HG02970 (cell line): ENCODE measurements around the gene EIF4G1.
A peak's percentile ranks its signal among the peaks of the same experiment; 100 is the strongest.
"Not testable (repeated sequence)": the region's sequence is repeated elsewhere in the genome, so short reads cannot be mapped to it uniquely, and the experiment has no call there.

Experiments used
- ATAC-seq: cut with Tn5 transposase; IDR thresholded peaks from one replicate; pipeline ENCODE4 v1.9.1; 2021; ENCODE audit warnings: mild to moderate bottlenecking, moderate library complexity, moderate number of reproducible peaks; ENCODE audit not compliant: unreplicated experiment, low FRiP score

The EIF4G1 gene, protein sequence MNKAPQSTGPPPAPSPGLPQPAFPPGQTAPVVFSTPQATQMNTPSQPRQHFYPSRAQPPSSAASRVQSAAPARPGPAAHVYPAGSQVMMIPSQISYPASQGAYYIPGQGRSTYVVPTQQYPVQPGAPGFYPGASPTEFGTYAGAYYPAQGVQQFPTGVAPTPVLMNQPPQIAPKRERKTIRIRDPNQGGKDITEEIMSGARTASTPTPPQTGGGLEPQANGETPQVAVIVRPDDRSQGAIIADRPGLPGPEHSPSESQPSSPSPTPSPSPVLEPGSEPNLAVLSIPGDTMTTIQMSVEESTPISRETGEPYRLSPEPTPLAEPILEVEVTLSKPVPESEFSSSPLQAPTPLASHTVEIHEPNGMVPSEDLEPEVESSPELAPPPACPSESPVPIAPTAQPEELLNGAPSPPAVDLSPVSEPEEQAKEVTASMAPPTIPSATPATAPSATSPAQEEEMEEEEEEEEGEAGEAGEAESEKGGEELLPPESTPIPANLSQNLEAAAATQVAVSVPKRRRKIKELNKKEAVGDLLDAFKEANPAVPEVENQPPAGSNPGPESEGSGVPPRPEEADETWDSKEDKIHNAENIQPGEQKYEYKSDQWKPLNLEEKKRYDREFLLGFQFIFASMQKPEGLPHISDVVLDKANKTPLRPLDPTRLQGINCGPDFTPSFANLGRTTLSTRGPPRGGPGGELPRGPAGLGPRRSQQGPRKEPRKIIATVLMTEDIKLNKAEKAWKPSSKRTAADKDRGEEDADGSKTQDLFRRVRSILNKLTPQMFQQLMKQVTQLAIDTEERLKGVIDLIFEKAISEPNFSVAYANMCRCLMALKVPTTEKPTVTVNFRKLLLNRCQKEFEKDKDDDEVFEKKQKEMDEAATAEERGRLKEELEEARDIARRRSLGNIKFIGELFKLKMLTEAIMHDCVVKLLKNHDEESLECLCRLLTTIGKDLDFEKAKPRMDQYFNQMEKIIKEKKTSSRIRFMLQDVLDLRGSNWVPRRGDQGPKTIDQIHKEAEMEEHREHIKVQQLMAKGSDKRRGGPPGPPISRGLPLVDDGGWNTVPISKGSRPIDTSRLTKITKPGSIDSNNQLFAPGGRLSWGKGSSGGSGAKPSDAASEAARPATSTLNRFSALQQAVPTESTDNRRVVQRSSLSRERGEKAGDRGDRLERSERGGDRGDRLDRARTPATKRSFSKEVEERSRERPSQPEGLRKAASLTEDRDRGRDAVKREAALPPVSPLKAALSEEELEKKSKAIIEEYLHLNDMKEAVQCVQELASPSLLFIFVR (N-terminal part only)

DNA sequence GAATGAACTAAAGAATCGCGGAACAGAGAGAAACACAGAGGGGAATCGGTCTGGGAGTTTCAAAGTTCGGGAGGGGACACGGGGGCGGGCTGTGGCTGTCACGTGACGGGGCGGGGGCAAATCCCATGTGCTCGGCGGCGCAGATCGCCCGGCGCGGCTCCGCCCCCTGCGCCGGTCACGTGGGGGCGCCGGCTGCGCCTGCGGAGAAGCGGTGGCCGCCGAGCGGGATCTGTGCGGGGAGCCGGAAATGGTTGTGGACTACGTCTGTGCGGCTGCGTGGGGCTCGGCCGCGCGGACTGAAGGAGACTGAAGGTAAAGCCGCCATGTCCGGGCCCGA lies at the start of gene EIF4G1:
EIF4G1 (plus strand) TSS at position 244 of the 337 bp plus-strand sequence. CDS start 1,191 bp downstream, outside the sequence.
- ATAC-seq, result peak; percentile 82

DNA sequence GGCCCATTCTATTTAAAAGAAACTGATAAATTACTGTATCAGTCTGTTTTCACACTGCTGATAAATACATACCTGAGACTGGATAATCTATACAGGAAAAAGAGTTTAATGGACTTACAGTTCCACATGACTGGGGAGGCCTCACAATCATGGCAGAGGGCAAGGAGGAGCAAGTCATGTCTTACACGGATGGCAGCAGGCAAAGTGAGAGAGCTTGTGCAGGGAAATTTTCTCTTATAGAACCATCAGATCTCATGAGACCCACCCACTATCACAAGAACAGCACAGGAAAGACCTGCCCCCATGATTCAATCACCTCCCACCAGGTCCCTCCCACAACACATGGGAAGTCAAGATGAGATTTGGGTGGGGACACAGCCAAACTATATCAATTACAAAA lies 47.2 kb upstream of the EIF4G1 start:
- not testable (repeated sequence) for ATAC-seq

DNA sequence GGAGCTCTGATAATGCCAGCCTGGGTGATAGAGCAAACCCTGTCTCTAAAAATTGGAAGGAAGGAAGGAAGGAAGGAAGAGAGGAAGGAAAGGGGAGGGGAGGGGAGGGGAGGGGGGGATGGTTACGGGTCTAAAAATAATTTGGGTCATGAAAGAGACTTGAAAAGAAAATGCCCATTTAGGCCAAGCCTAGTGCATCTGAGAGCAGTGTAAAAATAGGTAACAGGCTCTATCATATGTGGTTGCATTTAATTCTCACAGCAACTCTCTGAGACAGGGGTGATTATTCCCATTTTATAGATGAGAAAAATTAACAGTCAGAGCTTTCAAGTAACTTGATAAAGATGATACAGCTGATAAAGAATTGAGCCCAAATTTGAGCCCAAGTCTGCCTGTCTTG lies 42.1 kb upstream of the EIF4G1 start:
- no peak for ATAC-seq

DNA sequence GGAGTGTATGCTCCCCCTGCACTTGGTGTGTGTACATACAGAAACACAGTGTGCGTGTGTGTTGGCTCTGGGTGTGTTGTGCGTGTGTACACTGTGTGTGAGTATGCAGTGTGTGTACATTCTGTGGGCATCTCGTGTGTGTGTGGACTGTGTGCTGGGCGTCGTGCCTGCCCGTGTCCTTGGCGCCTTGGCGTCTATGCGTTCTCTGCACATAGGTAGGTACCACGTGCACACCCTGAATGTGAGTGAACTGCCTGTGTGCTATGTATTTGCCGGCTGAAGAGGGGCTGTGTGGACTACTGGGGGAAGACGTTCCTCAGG lies 39.1 kb upstream of the EIF4G1 start:
- ATAC-seq, result no peak

DNA sequence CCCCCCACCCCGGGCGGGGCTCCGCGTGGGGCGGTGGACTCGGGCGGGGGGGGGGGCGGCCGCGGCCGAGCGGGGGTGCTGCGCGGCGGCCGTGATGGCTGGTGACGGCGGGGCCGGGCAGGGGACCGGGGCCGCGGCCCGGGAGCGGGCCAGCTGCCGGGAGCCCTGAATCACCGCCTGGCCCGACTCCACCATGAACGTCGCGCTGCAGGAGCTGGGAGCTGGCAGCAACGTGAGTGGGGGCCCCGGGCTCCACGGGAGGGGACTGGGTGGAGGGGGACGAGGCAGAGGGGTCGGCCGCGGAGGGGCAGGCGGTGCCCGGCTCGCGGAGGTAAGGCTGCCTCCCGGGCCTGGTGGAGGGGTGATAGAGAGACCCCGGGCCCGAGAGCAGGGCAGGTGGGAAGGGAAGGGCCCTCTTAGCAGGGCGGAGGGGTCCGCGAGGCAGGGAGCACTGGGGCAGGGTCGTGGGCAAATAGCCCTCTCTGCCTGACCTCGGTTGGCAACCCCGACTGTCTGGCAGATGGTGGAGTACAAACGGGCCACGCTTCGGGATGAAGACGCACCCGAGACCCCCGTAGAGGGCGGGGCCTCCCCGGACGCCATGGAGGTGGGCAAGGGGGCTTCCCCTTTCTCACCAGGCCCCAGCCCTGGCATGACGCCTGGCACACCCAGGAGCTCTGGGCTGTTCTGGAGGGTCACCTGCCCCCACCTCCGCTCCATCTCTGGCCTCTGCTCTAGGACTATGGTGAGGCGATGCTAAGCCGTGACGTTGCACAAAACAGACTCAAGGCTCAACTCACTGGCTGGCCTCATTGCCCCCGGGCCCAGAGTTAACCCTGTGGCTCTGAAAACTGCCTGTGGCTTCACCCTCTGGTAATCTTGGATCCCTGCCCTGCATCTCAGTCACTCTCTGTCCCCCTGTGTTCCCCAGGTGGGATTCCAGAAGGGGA lies 38.2 kb upstream of the EIF4G1 start, which contains the start of gene ECE2:
ECE2 (plus strand) TSS at position 62 of the 950 bp plus-strand sequence; CDS start at position 194, 132 bp downstream.
- no peak for ATAC-seq

DNA sequence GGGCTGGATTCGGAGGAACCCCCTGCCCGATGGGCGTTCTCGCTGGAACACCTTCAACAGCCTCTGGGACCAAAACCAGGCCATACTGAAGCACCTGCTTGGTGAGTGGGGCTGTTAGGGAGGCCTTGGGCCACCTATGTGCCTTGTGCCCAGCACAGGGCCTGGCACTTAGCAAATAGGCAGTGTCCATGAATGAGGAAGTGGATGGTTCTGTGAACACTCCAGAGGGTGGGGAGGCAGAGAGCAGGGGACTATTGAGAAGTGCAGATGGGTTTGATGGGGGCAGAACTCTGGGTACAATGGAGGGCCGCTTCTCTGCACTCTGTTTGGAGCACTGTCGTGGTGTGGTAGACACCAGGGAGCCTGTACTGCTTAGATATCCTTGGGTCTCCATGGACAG lies 37.0 kb upstream of the EIF4G1 start:
- ATAC-seq, result no peak

DNA sequence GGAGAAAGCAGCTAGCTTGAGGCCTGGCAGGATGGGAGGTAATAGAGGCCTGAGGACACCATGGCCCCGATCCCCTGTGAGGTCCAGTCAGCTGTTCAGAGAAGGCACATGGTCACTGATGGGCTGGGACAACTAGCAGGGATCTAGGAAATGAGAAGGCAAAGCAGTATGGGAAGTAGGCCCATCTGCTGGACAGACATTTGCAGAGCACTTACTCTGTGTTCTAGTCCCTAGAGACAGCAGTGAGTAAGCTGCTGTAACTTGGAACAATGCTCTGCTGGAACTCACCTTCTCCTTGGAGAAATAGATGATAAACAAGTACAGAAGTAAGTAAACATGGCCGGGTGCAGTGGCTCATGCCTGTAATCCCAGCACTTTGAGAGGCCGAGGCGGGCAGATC lies 31.5 kb upstream of the EIF4G1 start:
- ATAC-seq, result no peak

DNA sequence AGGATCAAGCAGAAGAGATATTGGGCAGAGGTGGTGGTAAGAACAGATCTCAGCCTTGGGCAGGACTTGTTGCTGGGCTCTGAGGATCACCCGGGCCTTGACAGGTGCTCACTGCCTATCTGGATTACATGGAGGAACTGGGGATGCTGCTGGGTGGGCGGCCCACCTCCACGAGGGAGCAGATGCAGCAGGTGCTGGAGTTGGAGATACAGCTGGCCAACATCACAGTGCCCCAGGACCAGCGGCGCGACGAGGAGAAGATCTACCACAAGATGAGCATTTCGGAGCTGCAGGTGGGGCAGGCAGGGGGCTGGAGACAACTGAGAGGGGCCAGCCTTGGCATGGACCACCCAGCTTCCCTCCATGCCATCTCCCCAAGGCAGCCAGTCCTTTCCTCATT lies 30.7 kb upstream of the EIF4G1 start:
- ATAC-seq, result no peak

DNA sequence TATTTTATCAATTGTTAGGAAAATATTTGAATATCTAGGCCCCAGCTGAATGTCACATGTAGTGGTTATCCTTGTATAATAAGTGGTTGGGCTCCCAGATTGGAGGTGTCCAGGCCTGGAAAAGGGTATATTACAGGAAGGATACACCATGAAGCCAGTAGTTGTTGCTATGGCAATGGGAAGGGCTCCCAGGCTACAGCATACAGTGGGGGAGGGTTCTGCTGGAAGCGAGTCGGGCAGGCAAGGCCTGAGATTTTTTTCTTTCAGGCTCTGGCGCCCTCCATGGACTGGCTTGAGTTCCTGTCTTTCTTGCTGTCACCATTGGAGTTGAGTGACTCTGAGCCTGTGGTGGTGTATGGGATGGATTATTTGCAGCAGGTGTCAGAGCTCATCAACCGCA lies 29.7 kb upstream of the EIF4G1 start:
- no peak for ATAC-seq

DNA sequence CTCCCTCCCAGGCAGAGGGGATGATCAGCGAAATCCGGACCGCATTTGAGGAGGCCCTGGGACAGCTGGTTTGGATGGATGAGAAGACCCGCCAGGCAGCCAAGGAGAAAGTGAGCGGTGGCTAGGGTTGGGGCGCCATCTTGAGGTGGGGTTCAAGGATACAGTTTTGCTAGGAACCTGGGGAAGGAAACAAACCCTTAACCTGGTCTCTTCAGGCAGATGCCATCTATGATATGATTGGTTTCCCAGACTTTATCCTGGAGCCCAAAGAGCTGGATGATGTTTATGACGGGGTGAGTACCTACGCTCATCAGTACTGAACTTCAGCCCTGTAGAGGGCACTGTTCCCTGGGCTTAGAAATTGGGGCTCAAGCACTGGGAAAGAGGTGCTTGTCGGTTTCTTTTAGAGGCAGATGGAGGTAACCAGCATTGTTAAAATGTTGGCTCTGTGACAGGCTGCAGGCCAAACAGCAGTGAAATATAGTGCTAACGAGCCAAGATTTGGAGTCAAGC lies 24.9 kb upstream of the EIF4G1 start:
- ATAC-seq, result no peak

DNA sequence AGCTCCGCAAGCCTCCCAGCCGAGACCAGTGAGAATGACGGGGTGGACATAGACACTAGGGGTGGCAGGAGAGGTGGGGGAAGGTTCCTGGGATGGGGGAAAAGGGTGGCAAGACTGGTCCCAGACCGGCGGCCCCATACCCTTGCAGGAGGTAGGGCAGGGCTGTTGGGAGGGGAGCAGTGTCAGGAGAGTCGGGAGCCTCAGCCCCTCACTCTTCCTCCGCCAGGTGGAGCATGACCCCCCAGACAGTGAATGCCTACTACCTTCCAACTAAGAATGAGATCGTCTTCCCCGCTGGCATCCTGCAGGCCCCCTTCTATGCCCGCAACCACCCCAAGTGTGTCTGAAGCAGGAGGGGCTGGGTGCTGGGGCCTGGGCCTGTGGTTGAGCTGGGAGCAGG lies 24.1 kb upstream of the EIF4G1 start:
- ATAC-seq, result no peak

DNA sequence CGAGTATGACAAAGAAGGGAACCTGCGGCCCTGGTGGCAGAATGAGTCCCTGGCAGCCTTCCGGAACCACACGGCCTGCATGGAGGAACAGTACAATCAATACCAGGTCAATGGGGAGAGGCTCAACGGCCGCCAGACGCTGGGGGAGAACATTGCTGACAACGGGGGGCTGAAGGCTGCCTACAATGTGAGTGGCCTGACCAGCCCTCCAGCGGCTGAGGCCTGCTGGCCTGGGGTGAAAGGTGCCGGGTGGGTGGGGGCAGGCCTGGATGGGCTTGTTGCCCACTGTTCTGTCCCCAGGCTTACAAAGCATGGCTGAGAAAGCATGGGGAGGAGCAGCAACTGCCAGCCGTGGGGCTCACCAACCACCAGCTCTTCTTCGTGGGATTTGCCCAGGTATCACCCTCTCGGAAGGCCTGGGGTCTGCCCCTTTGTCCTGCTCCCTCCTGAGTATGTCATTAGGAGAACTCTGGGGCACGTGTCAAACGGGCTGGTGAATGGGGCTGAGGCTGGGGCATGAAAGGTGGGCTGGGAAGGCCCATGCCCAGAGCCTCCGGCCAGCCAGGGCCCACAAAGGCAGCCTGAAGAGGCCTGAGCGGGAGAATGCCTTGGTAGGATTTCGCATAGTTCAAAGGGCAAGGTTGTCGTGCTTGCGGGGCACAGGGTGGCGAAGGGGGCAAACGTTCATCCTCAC lies 23.2 kb upstream of the EIF4G1 start:
- ATAC-seq, result no peak

DNA sequence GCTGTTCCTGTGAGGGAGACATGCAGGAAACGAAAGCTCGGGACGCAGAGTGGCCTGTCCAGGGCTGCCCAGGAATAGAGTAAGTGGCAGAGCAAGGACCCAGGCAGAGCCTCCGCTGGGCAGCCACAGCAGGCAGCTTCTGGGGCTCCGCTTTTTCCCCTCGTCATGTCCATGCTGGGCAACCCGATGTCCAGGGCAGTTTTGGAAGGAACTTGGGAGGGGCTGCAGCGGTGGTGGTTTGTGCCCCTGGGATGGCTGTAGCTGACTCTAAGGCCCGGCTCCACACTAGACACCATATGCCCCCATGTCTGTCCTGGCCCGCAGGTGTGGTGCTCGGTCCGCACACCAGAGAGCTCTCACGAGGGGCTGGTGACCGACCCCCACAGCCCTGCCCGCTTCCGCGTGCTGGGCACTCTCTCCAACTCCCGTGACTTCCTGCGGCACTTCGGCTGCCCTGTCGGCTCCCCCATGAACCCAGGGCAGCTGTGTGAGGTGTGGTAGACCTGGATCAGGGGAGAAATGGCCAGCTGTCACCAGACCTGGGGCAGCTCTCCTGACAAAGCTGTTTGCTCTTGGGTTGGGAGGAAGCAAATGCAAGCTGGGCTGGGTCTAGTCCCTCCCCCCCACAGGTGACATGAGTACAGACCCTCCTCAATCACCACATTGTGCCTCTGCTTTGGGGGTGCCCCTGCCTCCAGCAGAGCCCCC lies 22.5 kb upstream of the EIF4G1 start:
- ATAC-seq, result no peak

DNA sequence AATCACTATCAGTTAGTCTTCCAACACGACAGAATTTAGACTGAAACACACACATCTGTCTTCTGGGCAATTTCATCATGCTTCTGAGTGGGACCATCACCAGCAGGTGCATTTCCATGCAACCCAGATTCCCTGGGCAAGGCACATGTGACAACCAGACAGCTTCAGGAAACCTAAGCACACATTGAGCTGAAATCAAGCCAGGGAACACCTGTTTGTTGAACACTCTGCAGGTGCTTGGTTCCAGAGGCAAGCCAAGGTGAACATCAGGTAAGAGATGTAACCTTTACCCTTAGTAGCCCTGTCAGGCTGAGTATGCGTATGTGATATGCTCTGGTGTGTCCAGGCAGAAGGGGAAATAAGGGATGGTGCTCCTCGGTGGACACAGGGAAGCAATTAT lies 18.6 kb upstream of the EIF4G1 start:
- no peak for ATAC-seq

DNA sequence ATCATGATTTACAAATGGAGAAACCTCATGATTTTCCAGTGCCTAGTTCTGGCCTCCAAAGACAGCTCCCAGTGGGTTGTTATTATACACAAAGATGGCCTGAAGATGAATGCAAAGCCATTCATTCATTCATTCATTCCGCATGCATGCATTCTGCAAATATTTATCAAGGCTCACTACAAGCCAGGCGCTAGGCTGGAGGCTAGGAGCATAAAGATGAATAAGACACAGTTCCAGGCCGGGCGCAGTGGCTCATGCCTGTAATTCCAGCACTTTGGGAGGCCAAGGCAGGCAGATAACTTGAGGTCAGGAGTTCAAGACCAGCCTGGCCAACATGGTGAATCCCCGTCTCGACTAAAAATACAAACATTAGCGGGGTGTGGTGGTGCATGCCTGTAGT lies 17.8 kb upstream of the EIF4G1 start:
- no peak for ATAC-seq

DNA sequence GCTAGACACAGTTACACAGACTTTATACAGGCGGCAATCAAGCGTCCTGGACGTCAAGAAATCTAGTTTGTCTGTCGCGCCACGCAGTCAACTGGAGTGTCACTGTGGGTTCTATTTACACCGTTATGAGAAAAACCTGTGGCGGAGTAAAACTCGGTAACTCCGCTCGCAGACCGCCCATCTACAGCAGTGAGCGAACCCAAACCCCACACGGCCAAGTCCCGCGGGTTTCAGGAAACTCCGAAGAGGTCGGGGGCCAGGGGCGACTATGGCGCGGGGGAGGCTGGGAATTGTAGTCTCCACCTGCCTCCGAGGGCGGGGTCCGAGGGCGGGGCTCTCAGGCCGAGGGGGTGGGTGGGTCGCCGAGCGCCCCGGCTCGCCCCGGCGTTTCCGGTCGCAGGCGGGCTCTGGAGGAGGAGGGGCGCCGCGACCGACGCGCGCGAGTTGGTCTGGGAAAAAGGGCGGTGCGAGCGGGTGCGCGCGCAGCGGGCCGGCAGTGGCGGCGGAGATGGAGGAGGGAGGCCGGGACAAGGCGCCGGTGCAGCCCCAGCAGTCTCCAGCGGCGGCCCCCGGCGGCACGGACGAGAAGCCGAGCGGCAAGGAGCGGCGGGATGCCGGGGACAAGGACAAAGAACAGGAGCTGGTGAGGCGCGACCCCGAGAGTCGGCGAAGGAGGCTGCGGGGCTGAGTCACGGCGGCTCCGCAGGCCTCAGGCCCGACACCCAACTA lies 15.5 kb upstream of the EIF4G1 start, which contains the start of gene PSMD2:
PSMD2 (plus strand) TSS at position 483 of the 729 bp plus-strand sequence; CDS start at position 509, 26 bp downstream.
- ATAC-seq, result peak; percentile 93

DNA sequence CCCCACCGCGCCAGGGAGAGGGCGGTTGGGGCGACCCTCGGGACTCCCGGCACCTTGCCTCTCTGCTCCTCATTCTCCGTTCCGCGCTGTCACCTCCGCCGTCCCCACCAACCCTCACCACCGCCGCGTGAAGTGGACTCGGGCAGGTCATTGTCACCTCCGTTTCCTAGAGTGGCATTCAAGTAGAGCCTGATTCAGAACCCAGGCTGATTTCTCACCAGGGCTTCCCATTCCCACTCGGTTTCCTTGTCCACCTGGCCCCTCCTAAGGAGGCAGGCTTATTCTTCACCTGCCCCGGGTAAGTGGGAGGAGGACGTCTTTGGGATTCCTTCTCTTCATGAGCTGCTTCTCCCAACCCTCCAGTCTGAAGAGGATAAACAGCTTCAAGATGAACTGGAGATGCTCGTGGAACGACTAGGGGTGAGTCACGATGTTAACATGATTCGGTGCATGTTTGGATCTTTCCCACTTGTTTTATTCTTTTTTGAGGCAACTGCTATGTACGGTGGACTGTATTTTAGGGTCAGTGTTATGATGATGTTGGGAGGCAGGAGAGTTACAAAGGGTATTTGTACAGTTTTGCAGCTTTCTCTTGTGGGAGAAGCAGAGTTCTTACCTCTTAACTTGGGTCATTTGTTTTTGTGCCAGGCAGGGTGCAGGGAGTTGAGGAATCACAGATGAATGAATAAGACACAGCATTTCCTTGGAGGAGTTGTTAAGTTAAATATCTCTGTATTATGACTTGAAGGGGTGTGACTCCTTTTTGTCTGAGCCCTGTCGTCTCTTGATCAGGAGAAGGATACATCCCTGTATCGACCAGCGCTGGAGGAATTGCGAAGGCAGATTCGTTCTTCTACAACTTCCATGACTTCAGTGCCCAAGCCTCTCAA lies 14.7 kb upstream of the EIF4G1 start:
- ATAC-seq, result no peak
